HS-5 (cell line): ENCODE measurements around the gene SH3BGR.

Experiments used
- DNase-seq: peaks from one replicate; pipeline ENCODE4 v3.0.0-alpha.2; 2012; ENCODE audit warnings: low read depth

The SH3BGR gene

GRCh38 chr21:39546522-39546921 lies 94.8 kb downstream of the SH3BGR start:
- DNase-seq, result no peak

DNA sequence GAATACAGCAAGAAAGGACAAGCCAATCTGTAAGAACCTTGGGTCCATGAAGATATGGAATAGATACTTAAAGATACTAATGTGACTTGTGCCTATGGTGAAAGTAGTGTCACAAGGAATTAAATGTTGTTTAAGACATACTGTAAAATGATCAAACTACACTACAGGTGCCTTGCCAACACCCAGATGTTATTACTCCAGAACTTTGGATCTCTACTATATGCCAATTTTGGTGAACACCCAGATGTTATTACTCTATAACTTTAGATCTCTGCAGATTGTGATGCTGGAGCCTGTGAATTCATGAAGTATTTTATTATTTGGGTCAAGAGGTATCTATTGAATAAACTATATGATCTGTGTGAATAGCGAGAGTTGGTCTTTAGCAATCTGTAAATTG lies 101.1 kb downstream of the SH3BGR start:
- no peak for DNase-seq

- DNase-seq, result no peak
Observed at GRCh38 chr21:39553331-39553730, 101.6 kb downstream of the SH3BGR start.

DNA sequence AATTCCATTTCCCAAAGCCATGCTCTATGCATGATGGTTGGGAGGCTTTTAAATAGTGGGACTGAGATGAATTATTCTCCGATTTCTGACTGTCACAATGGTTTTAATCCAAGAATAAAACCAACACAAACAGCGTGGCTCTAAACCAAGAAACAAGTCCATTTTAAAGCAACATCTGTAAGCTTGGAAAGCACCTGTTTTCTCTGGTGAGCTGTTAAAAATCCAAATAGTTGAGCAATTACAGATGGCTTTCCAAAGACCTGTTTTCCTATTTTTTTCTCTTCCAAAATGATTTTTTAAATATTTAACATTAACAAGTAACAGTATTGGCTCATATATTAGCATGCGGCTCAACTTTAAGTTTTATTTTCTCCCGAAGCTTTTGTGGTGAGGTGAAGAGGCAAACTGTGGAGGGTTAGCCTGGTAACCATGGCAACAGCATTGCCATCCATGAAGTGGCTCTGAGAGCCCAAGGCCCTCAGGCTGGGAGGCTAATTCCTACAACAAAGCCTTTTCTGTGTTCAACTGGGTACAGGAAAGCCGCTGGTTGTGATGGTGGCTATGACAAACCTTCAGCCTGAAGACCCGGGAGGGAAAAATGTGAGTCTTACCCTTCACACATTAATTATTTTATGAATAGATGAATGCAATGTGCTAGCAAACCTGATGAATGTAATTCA lies 104.3 kb downstream of the SH3BGR start:
- DNase-seq, result no peak

GRCh38 chr21:39559511-39559910 lies 107.7 kb downstream of the SH3BGR start:
- no peak for DNase-seq

DNA sequence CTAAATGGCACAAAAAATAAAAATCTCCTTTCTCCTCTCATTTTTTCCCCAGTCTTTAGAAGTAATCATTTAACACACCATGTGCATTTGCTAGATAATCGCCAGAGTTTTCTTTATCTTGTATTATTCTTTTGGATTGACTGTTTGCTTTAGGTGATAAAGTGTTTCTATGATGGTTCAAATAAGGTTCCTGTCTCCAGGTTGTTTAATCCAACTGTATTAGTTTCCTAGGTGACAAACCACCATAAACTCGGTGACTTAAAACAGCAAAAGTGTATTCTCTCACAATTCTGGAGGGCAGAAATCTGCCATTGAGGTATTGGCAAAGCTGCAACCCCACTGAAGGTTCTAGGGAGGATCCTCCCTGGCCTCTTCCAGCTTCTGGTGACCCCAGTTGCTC lies 109.4 kb downstream of the SH3BGR start:
- no peak for DNase-seq

DNA sequence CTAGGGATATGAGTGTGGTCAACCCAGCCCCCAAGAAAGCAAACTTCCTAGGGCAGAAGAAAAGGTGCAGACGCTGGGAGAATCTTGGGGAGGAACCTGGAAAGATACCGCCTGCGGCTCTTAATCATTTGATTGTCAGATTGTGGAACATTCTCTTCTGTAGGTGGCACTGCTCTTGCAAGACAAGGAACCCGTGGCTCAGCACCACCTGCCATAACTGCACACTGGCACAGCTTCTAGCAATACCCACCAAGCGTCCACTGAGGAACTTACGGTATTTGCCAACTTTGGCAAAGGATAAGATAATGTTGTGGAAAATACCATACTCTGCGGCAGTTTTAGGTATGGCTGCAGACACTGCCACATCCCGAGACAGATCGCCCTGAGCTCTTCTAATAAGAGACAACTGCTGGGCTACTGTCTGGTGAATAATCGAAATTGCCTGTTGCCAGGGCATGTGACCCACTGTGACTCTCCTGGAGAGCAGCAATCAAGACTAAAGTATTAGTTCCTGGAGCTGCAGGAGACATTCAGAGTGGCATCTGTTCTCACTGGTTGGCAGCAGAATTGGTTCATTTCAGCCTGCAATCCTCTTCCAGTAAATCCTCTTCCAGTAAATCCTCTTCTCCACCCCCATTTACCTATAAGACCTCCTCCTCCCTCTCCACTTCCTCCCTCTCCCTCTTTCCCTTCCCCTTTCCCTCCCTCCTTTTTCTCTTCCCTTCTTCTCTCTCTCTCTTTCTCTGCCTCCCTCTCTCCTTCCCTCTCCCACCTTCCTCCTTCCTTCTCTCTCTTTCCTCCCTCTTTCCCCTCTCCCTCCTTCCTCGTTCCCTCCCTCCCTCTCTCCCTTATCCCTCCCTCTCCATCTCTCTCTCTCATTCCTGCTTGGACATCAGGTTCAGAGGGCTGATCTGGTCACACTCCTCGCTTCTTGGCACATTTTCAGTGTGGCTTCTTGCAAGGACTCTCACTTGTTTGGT lies 111.3 kb downstream of the SH3BGR start:
- DNase-seq, result no peak

DNA sequence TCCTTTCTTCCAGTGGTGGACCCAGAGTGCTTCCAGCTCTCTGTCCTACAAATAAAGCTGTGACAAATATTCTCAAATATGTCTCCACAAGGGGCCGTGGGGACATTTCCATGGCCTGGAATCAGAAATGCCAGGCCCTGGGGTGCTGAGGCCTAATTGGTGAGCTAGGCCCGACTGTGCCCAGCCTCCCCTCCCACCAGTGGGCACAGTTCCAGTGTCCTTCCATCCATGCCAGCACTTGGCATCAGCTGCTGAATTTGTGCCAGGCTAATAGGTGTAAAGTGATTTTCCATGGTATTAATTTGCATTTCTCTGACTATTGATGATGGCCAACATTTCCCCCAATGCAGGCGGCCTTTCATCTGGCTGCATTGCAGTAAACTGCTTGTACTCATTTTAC lies 112.4 kb downstream of the SH3BGR start:
- no peak for DNase-seq
